Measurements from ENCODE around the gene LRP1B. TPM values are rescaled to one million over a fixed set of nuclear protein-coding genes. Genes with fewer than 3 reads are reported as not detected.

LRP1B gene
- total and polyA plus RNA-seq, 2 experiments from 2014 or later = not detected

GRCh38 chr2:140363131-140363530, 1767.7 kb downstream of the LRP1B start:
- no peak overlapping the region for H3K27ac ChIP-seq

GRCh38 chr2:140362361-140362760, 1768.5 kb downstream of the LRP1B start:
- no peak overlapping the region for H2AFZ ChIP-seq
- no peak overlapping the region for H3K9ac ChIP-seq
- no peaks in the 10 kb centered on the region for H3K9me2 ChIP-seq (ENCODE audit: insufficient read depth)
- no peaks in the 10 kb centered on the region for H3K4me1 ChIP-seq (ENCODE audit: insufficient read depth)
- no peaks in the 10 kb centered on the region for H3K36me3 ChIP-seq (ENCODE audit: low read depth)
- no peak overlapping the region for H3K4me3 ChIP-seq
- WGBS, 2 experiments (ENCODE audit: low coverage in 1 of 2, low lambda C conversion rate in 2 of 2, missing lambda C conversion rate in 2 of 2) = 73 to 83% methylated on average over 1 of the region's 1 CpG
- H3K9me3 ChIP-seq (ENCODE audit: low read depth) = no peaks in the 10 kb centered on the region
- no peak overlapping the region for H3K4me2 ChIP-seq (ENCODE audit: unreplicated experiment)
- TF ChIP-seq EZH2phosphoT487 (IDR thresholded peaks at IDR 0.05; ENCODE audit: insufficient read depth, low read depth) = no peak
- no peak for TF ChIP-seq EZH2 (IDR thresholded peaks at IDR 0.05; ENCODE audit: insufficient read depth, poor library complexity, severe bottlenecking)
- no peaks in the 10 kb centered on the region for H3K27me3 ChIP-seq (replicated peaks; ENCODE audit: insufficient read depth)
- DNase-seq = no peak
- in situ Hi-C loops (cut with MboI) = no loop called here
- H4K20me1 ChIP-seq (ENCODE audit: insufficient read depth) = no peaks in the 10 kb centered on the region
- H3K27ac ChIP-seq = no peak overlapping the region
- H3K79me2 ChIP-seq (ENCODE audit: insufficient read depth) = no peaks in the 10 kb centered on the region
- no peaks in the 10 kb centered on the region for H3F3A ChIP-seq (ENCODE audit: insufficient read depth)

More at GRCh38 chr2:140363131-140363530, 1767.7 kb downstream of the LRP1B start:
- Histone ChIP-seq H3K9ac (no peak overlapping the region), H3K4me2 (ENCODE audit: unreplicated experiment) (no peak overlapping the region), H3K4me1 (ENCODE audit: insufficient read depth) (no peaks in the 10 kb centered on the region), H4K20me1 (ENCODE audit: insufficient read depth) (no peaks in the 10 kb centered on the region), H3K9me2 (ENCODE audit: insufficient read depth) (no peaks in the 10 kb centered on the region), H3F3A (ENCODE audit: insufficient read depth) (no peaks in the 10 kb centered on the region), H3K36me3 (ENCODE audit: low read depth) (no peaks in the 10 kb centered on the region), H3K9me3 (ENCODE audit: low read depth) (no peaks in the 10 kb centered on the region), H3K27me3 (replicated peaks; ENCODE audit: insufficient read depth) (no peaks in the 10 kb centered on the region), H3K79me2 (ENCODE audit: insufficient read depth) (no peaks in the 10 kb centered on the region), H3K4me3 (no peak overlapping the region), H2AFZ (no peak overlapping the region)
- WGBS, 2 experiments (ENCODE audit: low coverage in 1 of 2, low lambda C conversion rate in 2 of 2, missing lambda C conversion rate in 2 of 2) = 88 to 97% methylated on average over 1 of the region's 1 CpG
- DNase-seq = no peak
- in situ Hi-C loops (cut with MboI) = no loop called here
- TF ChIP-seq EZH2phosphoT487 (IDR thresholded peaks at IDR 0.05; ENCODE audit: insufficient read depth, low read depth) = no peak
- TF ChIP-seq EZH2 (IDR thresholded peaks at IDR 0.05; ENCODE audit: insufficient read depth, poor library complexity, severe bottlenecking) = no peak

GRCh38 chr2:140359056-140359771, 1771.6 kb downstream of the LRP1B start:
- Histone ChIP-seq H3K27ac (no peak overlapping the region), H3K4me2 (ENCODE audit: unreplicated experiment) (no peak overlapping the region), H3K79me2 (ENCODE audit: insufficient read depth) (no peaks in the 10 kb centered on the region), H3K9ac (no peak overlapping the region), H3K36me3 (ENCODE audit: low read depth) (no peaks in the 10 kb centered on the region), H3K9me3 (ENCODE audit: low read depth) (no peaks in the 10 kb centered on the region), H3K9me2 (ENCODE audit: insufficient read depth) (no peaks in the 10 kb centered on the region), H3K27me3 (replicated peaks; ENCODE audit: insufficient read depth) (no peaks in the 10 kb centered on the region; the same call in 1 of the 2 replicates), H3F3A (ENCODE audit: insufficient read depth) (no peaks in the 10 kb centered on the region), H4K20me1 (ENCODE audit: insufficient read depth) (no peaks in the 10 kb centered on the region), H2AFZ (no peak overlapping the region), H3K4me3 (no peak overlapping the region), H3K4me1 (ENCODE audit: insufficient read depth) (no peaks in the 10 kb centered on the region)
- in situ Hi-C loops (cut with MboI) = no loop called here
- WGBS, 2 experiments (ENCODE audit: low coverage in 1 of 2, low lambda C conversion rate in 2 of 2, missing lambda C conversion rate in 2 of 2) = 32 to 39% methylated on average over 2 of the region's 2 CpGs
- TF ChIP-seq EZH2phosphoT487 (IDR thresholded peaks at IDR 0.05; ENCODE audit: insufficient read depth, low read depth) (no peak), EZH2 (IDR thresholded peaks at IDR 0.05; ENCODE audit: insufficient read depth, poor library complexity, severe bottlenecking) (no peak)
- DNase-seq = no peak

- H3K9me2 ChIP-seq (ENCODE audit: insufficient read depth) = no peaks in the 10 kb centered on the region
- H3K27me3 ChIP-seq (replicated peaks; ENCODE audit: insufficient read depth) = no peaks in the 10 kb centered on the region; the same call in 1 of the 2 replicates
- H3K9ac ChIP-seq = no peak overlapping the region
- no peak overlapping the region for H3K27ac ChIP-seq
- H4K20me1 ChIP-seq (ENCODE audit: insufficient read depth) = no peaks in the 10 kb centered on the region
- in situ Hi-C loops (cut with MboI) = no loop called here
- H3K4me2 ChIP-seq (ENCODE audit: unreplicated experiment) = no peak overlapping the region
- H3K79me2 ChIP-seq (ENCODE audit: insufficient read depth) = no peaks in the 10 kb centered on the region
- no peak for TF ChIP-seq EZH2phosphoT487 (IDR thresholded peaks at IDR 0.05; ENCODE audit: insufficient read depth, low read depth)
- H2AFZ ChIP-seq = no peak overlapping the region
- WGBS, 2 experiments (ENCODE audit: low coverage in 1 of 2, low lambda C conversion rate in 2 of 2, missing lambda C conversion rate in 2 of 2) = 88 to 89% methylated on average over 1 of the region's 1 CpG
- no peaks in the 10 kb centered on the region for H3K9me3 ChIP-seq (ENCODE audit: low read depth)
- H3K4me1 ChIP-seq (ENCODE audit: insufficient read depth) = no peaks in the 10 kb centered on the region
- no peak overlapping the region for H3K4me3 ChIP-seq
- DNase-seq = no peak
- no peaks in the 10 kb centered on the region for H3F3A ChIP-seq (ENCODE audit: insufficient read depth)
- no peaks in the 10 kb centered on the region for H3K36me3 ChIP-seq (ENCODE audit: low read depth)
Observed at GRCh38 chr2:140356697-140357096, 1774.1 kb downstream of the LRP1B start.
